RWPE2 (cell line): ENCODE results near the gene PDLIM1.

Source experiments
- ATAC-seq: fragments of 200-7000 bp; cut with Tn5 transposase; 3 replicates; pipeline ENCODE4 v1.9.1; 2021; ENCODE audit warnings: low read depth
- DNase-seq: peaks from one replicate; pipeline ENCODE4 v3.0.0-alpha.2; 2020; ENCODE audit warnings: low spot score
- H3K27ac ChIP-seq: fragments of 450-650 bp; 2 replicates; pipeline ENCODE4 v1.5.1; 2017; ENCODE audit warnings: mild to moderate bottlenecking; ENCODE audit not compliant: poor library complexity, severe bottlenecking
- H3K27me3 ChIP-seq: fragments of 250-450 bp; sonication (Bioruptor Pico); 2 replicates; pipeline ENCODE4 v1.5.1; 2021; ENCODE audit warnings: mild to moderate bottlenecking, moderate library complexity; ENCODE audit not compliant: insufficient read depth, poor library complexity, severe bottlenecking
- H3K36me3 ChIP-seq: fragments of 250-450 bp; sonication (Bioruptor Pico); 2 replicates; pipeline ENCODE4 v1.5.1; 2020; ENCODE audit warnings: low read depth, mild to moderate bottlenecking, moderate library complexity
- H3K4me1 ChIP-seq: fragments of 250-450 bp; sonication (Bioruptor Pico); 2 replicates; pipeline ENCODE4 v1.5.1; 2021; ENCODE audit warnings: mild to moderate bottlenecking, moderate library complexity; ENCODE audit not compliant: insufficient read depth, poor library complexity, severe bottlenecking
- H3K4me3 ChIP-seq: fragments of 250-450 bp; sonication (Bioruptor Pico); 2 replicates; pipeline ENCODE4 v1.5.1; 2021; ENCODE audit warnings: mild to moderate bottlenecking, moderate library complexity; ENCODE audit not compliant: severe bottlenecking
- H3K9me3 ChIP-seq: fragments of 250-450 bp; sonication (Bioruptor Pico); 2 replicates; pipeline ENCODE4 v1.5.1; 2021; ENCODE audit warnings: mild to moderate bottlenecking, moderate library complexity; ENCODE audit not compliant: severe bottlenecking
- TF ChIP-seq, protein P1 (sequence below): fragments of 450-650 bp; IDR thresholded peaks from one replicate; pipeline ENCODE4 v1.5.1; 2017; ENCODE audit warnings: mild to moderate bottlenecking, moderate library complexity; ENCODE audit not compliant: poor library complexity, severe bottlenecking

Gene PDLIM1

GRCh38 chr10:95303535-95303934 is 12.7 kb upstream of the PDLIM1 start:
- H3K27me3 ChIP-seq: no peaks in the 10 kb centered on the region
- TF ChIP-seq, protein P1, sequence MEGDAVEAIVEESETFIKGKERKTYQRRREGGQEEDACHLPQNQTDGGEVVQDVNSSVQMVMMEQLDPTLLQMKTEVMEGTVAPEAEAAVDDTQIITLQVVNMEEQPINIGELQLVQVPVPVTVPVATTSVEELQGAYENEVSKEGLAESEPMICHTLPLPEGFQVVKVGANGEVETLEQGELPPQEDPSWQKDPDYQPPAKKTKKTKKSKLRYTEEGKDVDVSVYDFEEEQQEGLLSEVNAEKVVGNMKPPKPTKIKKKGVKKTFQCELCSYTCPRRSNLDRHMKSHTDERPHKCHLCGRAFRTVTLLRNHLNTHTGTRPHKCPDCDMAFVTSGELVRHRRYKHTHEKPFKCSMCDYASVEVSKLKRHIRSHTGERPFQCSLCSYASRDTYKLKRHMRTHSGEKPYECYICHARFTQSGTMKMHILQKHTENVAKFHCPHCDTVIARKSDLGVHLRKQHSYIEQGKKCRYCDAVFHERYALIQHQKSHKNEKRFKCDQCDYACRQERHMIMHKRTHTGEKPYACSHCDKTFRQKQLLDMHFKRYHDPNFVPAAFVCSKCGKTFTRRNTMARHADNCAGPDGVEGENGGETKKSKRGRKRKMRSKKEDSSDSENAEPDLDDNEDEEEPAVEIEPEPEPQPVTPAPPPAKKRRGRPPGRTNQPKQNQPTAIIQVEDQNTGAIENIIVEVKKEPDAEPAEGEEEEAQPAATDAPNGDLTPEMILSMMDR: no peak
- DNase-seq: no peak

GRCh38 chr10:95300022-95300539 is 9.3 kb upstream of the PDLIM1 start:
- Histone ChIP-seq H3K36me3 (no peaks in the 10 kb centered on the region), H3K27me3 (no peaks in the 10 kb centered on the region), H3K27ac (no peak overlapping the region), H3K4me3 (no peak overlapping the region), H3K9me3 (no peaks in the 10 kb centered on the region), H3K4me1 (peaks cover 7% of the 10 kb centered on the region)
- no peak for DNase-seq
- TF ChIP-seq, protein P1: no peak
- ATAC-seq: peak; percentile 24; the same call in 2 of the 3 replicates

More at GRCh38 chr10:95303535-95303934, 12.7 kb upstream of the PDLIM1 start:
- Histone ChIP-seq H3K36me3 (no peaks in the 10 kb centered on the region), H3K4me1 (peaks cover 17% of the 10 kb centered on the region), H3K4me3 (no peak overlapping the region), H3K27ac (no peak overlapping the region), H3K9me3 (no peaks in the 10 kb centered on the region)
- ATAC-seq: 0 out of 3 replicates have a peak, but pooled peaks have one; percentile 21

DNA sequence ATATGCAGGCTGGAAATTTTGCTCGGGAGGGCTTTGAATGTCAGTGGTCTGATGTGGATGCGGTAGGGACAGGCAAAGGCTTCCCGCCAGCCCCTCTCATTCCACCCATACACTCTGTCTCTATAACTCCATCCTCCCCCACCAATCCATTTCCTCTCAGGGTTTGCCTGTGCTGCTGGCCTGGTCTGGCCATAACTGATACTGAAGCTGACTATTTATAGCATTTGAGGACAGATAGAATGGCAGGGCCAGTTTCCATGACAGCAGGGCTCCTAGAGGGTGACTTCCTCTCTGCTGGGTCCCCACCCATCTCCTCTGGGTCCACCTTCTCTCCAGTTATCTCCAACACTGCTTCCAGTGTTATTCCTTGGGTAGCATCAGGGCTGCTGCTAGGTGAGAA is 6.6 kb upstream of the PDLIM1 start:
- Histone ChIP-seq H3K9me3 (no peaks in the 10 kb centered on the region), H3K36me3 (no peaks in the 10 kb centered on the region), H3K27ac (no peak overlapping the region), H3K4me1 (peaks cover 7% of the 10 kb centered on the region), H3K27me3 (no peaks in the 10 kb centered on the region), H3K4me3 (no peak overlapping the region)
- ATAC-seq (no peak), DNase-seq (no peak)
- TF ChIP-seq, protein P1: no peak

DNA sequence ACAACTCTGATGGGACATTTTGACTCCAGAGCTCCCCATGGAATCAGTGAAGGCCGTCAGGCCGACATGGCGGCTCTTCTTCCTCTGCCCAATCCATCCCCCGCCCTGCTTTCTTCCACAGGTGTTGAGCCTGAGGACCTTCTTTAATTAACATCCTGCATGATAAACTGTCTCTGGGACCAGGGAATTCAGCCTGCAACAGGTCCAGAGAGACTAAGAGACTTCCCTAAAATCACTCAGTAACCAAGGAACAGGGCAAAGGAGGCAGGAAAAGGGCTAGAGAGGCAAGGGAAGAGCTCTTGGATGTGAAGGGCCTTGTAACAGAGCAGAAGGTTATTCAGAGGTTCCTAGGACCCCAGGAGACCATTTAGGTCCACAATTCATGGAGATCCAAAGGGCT is 6.0 kb upstream of the PDLIM1 start:
- no peak overlapping the region for H3K4me3 ChIP-seq
- H3K27ac ChIP-seq: no peak overlapping the region
- peaks cover 7% of the 10 kb centered on the region for H3K4me1 ChIP-seq
- no peaks in the 10 kb centered on the region for H3K36me3 ChIP-seq
- TF ChIP-seq, protein P1: no peak
- DNase-seq (no peak), ATAC-seq (no peak)
- no peaks in the 10 kb centered on the region for H3K9me3 ChIP-seq
- no peaks in the 10 kb centered on the region for H3K27me3 ChIP-seq

DNA sequence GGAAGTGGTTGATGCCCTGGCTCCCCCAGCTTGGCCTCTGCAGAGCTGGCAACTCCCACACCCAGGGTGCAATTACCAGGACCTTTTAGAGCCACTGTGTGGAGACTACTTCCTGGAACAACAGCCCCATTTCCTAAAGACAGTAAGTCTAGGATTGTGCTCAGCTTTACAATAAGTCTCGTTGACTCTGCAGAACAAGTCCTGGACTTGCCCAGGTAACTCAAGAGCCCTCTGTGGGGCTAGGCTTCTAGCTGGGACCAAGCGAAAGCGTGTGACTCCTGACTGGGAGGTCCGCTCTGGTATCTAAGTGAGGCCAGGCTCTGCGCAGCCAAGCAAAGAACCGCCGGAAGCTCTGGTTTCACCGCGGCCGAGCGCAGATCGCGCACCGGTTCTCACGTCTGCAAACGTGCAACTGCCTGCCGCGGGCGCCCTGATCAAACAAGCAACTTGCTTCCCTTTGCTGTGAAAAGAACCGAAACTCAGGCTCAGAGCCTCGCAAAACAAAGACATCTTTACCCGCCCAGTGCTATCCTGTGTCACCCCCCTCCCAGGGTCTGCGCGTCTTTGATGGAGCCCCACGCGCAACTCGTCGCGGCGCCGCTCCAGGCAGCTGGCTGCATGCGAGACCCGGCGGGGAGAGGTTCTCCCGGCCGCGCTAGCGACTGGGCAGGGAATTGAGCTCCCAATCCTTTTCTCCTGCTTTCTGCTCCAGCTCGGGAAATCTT is 4.4 kb upstream of the PDLIM1 start:
- DNase-seq: no peak
- Histone ChIP-seq H3K27ac (peak overlapping the region; percentile 56), H3K9me3 (no peaks in the 10 kb centered on the region), H3K36me3 (no peaks in the 10 kb centered on the region), H3K27me3 (no peaks in the 10 kb centered on the region), H3K4me3 (no peak overlapping the region), H3K4me1 (peaks cover 7% of the 10 kb centered on the region)
- ATAC-seq: peak; percentile 65
- TF ChIP-seq, protein P1: no peak
